GM21447 (cell line): ENCODE results near the gene ABCD2.
"Not testable (repeated sequence)": the region's sequence is repeated elsewhere in the genome, so short reads cannot be mapped to it uniquely, and the experiment has no call there.

ENCODE experiments used
- ATAC-seq: cut with Tn5 transposase; IDR thresholded peaks from one replicate; pipeline ENCODE4 v1.9.1; 2021; ENCODE audit not compliant: unreplicated experiment

ABCD2 gene

DNA sequence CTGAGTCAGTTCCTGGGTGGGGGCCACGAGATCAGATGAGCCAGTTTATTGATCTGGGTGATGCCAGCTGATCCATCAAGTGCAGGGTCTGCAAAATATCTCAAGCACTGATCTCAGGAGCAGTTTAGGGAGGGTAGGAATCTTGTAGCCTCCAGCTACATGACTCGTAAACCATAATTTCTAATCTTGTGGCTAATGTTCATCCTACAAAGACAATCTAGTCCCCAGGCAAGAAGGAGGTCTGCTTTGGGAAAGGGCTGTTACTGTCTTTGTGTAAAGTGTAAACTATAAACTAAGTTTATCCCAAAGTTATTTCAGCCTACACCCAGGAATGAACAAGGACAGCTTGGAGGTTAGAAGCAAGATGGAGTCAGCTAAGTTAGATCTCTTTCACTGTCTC, 75.4 kb downstream of the ABCD2 start:
- not testable (repeated sequence) for ATAC-seq

DNA sequence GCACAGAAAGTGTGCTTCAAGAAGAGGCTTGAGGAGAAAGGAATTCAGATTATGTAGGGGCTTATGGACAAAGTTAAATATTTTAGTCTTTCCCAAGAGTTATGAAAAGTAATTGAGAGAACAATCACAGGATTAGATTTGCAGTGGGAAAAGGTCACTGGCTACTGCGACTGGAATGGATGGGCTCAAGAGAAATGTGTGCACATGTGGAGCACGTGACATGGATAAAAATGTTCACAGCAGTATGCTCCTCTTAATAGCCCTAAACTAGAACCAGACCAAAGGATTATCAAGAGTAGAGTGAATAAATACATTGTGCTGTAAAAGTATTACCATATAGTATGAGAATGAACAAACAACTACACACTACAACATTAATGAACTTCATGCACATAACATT, 78.1 kb downstream of the ABCD2 start:
- ATAC-seq: no peak

GRCh38 chr12:39538679-39539104, 80.9 kb downstream of the ABCD2 start:
- ATAC-seq: no peak

DNA sequence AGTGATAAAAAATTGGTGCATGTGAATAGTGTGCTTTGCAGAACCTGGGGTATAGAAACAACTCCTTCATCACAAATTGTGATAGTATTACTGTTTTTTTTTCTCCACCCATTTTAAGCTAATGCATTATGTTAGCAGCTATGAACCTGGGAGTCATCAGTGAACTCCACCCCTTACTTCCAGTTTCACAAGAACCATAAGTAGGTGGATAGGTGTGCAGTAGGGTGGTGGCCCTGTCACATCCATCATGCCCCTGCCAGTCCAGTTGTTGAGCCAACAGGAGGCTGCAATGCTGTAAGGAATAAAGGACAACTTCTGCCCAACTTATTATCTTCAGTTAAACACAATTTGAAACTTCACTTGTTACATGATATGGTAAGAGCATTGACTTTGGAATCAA, 85.7 kb downstream of the ABCD2 start:
- no peak for ATAC-seq

DNA sequence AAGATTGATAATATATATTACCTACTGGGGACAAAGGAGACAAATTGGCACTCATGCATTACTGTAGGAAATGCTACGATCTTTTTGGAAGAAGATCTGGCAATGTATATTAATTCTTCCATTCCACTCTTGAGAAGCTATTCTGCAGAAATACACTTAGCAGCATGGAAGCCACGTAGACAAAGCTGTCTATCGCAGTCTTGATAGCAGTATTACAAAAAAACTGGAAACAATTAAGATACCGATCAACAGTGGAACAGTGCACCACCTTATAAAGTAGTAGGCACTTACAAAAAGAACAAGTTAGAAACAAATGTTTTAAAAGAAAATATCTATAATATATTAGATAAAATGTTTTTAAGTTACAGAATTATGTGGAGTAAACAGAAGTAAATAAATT, 87.2 kb downstream of the ABCD2 start:
- ATAC-seq: no peak

DNA sequence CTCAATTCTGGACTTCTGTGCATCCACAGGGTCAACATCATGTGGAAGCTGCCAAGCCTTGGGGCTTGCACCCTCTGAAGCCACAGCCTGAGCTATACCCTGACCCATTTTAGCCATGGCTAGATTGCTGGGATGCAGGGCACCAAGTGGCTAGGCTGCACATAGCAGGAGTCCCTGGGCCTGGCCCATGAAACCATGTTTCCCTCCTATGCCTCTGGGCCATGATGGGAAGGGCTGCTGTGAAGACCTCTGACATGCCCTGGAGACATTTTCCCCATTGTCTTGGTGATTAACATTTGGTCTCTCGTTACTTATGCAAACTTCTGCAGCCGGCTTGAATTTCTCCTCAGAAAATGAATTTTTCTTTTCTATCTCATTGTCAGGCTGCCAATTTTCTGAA, 92.6 kb downstream of the ABCD2 start:
- no peak for ATAC-seq

- ATAC-seq: not testable (repeated sequence)
Measured at GRCh38 chr12:39522167-39522566, 97.4 kb downstream of the ABCD2 start.

GRCh38 chr12:39510001-39510400, 109.6 kb downstream of the ABCD2 start:
- no peak for ATAC-seq

- no peak for ATAC-seq
Measured at GRCh38 chr12:39505554-39505953, 114.0 kb downstream of the ABCD2 start.

- no peak for ATAC-seq
Measured at GRCh38 chr12:39505023-39505422, 114.6 kb downstream of the ABCD2 start.

DNA sequence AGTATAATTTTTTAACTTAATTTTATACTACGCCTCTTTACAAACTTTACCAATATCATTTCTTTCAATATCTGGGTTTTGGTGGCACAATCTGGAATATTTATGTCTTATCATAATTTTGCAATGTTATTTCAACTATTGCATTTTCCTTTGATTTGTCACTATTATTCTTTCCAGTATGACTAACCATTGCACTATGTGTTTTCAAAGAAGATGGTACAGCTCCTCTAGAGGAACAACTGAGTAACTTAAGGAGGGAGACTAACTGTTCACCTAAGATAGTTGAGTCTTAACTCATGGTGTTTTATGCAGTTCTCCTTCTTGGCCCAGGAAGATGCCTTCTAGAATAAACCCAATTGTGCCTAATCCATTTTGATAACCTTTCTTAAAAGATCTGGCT, 116.2 kb downstream of the ABCD2 start:
- no peak for ATAC-seq

DNA sequence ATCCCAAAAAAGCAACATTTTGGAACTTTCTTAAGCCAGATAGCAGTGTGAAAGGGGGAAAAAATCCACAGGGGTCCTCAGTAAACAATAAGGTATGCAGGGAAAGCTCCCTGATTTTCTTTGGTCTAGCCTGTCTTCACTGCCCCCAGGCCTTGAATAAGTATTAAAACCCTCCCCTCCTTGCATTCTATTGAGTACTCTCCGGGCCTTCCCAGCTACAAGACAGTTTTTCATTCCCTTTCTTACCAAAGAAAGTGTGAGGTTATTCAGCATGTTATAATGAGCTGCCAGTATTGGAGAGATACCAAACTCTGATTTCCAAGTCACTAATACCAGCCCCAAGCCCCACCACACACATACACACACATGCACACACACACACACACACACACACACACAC, 116.9 kb downstream of the ABCD2 start:
- no peak for ATAC-seq
